Dermis blood vessel endothelial cell (primary cell): ENCODE results near the gene PLCB1. TPM values are rescaled to one million over a fixed set of nuclear protein-coding genes. Genes with fewer than 3 reads are reported as not detected.

Source experiments
- DNase-seq: peaks from one replicate; pipeline ENCODE4 v3.0.0; 2010
- total RNA-seq: library from RNA; depleted of rRNA; stranded (reverse); fragments of >200 nt; gene quantifications from 2 replicates; pipeline ENCODE4 v1.2.3, GENCODE V29; 2014

The PLCB1 gene
- total RNA-seq, 1 donor from 2014 or later: 19.6 TPM

DNA sequence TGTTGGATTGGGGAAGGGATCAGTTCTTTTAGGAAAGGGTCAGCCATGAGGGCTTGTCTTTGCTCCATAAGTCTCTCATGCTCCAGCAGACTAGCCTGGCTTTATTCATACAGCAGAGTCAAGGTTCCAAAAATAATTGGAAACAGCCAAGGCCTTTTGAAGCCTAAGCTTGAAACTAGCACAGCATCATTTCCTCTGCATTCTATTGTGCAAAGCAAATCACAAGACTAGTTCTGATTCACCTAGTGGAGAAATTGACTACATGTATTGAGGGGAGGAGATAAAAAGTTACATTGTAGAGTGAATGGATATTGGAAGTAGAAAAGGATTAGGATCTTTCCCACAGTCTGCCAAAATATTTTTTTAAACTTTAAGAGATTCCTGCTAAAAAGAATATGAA lies 777.5 kb downstream of the PLCB1 start:
- DNase-seq: no peak

DNA sequence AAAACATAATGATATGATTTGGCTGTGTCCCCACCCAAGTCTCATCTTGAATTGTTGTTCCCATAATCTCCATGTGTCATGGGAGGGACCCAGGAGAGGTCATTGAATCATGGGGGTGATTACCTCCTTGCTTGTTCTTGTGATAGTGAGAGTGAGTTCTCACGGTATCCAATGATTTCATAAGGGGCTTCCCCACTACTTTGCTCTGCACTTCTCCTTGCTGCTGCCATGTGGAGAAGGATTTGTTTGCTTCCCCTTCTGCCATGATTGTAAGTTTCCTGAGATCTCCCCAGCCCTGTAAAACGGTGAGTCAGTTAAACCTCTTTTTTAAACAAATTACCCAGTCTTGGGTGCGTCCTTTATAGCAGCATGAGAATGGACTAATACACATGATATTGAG lies 780.0 kb downstream of the PLCB1 start:
- no peak for DNase-seq

DNA sequence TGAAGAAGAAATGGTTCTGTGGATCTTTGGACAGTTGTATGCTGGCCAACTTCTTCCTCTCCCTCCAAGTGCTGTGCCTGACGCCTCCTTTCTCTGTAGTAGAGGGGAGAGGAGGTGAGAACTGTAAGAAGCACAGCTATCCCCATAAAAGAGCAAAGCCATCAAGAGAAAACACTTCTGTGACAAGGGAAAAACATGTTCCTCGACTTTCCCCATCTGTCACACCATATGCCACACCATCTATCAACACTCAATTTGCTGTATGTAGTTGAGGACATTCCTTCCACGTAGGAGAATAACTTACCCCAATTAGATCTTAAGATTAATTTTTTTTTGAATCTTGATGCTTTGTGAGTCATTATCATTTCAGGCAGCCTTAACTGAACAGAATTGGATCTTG lies 780.7 kb downstream of the PLCB1 start:
- no peak for DNase-seq

DNA sequence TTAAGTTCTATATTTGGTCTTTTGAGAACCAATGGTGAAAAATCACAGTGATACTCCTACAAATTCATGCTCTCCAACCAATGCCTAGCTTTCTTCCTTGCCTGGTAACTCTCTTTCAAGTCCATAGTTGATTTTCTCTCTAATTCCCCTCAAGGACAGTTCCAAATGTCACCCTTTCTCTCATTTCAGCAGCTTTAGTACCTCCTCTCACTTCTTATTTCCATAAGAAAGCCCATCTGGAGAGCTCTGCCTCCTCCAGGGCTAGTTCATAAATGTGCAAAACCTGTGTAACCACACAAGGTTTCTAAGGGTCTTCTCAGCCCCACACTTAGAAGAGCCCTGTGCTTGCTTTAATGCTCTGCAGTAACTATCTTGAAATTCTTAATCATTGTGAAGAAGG lies 781.4 kb downstream of the PLCB1 start:
- DNase-seq: no peak

DNA sequence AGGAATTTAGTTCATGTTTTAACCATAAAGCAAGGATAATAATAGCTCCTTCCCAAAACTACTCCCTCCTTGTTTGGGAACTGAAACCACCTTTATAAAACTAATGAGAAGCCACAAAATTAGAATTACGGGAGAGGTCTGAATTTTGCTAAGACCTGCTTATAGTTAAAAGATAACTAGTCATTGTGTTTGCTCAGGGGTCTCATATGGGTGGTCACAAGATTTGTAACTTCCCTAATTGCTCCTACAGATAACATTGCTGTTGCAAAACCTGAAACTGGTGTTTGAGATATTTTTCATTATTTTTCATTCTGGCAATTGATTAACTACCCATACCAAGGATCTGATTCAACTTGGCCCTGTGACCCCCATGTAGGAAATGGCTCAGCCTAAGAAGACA lies 782.4 kb downstream of the PLCB1 start:
- no peak for DNase-seq

DNA sequence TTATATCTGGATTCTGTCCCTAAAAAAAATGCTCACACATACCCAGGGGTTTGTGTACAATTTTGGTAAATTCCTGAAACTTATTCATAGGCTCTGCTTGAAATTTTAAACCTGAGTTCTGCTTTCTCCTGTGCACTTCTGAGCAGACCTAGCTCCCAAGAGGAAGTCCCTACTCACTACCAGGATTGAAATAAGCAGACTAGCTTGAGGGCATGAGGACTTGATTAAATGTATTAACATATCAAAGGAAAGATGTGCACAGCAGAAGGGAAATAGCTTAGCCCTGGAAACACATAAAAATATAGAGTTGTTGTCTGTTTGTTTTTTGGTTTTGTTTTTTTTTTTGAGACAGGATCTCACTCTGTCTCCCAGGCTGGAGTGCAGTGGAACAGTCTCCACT lies 785.0 kb downstream of the PLCB1 start:
- DNase-seq: no peak

DNA sequence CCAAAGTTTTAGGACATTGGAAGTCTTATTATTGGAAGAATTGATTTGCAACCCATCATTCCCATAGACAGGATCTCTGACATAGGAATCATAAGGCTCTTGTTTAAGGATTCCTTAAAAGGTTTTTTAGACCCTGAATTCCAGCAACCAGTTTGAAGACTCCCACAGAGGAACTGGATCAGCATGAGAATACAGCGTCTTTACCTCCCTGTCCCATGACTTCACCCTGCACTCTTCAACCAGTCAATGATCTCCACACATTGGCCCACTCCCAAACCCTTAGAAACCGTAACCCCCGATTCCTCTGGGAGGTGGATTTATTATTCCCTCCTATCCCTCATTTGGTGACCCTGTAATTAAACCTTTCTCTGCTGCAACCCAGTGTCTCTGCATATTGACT lies 786.1 kb downstream of the PLCB1 start:
- DNase-seq: no peak

DNA sequence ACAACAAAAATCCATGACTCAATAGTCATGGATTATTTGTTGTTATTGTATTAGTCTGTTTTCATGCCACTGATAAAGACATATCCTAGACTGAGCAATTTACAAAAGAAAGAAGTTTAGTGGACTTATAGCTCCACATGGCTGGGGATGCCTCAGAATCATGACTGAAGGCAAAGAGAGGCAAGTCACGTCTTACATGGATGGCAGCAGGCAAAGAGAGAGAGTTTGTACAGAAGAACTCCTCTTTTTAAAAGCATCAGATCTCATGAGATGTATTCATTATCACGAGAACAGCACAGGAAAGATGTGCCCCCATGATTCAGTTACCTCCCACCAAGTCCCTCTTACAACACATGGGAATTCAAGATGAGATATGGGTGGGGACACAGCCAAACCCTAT lies 792.5 kb downstream of the PLCB1 start:
- DNase-seq: no peak

DNA sequence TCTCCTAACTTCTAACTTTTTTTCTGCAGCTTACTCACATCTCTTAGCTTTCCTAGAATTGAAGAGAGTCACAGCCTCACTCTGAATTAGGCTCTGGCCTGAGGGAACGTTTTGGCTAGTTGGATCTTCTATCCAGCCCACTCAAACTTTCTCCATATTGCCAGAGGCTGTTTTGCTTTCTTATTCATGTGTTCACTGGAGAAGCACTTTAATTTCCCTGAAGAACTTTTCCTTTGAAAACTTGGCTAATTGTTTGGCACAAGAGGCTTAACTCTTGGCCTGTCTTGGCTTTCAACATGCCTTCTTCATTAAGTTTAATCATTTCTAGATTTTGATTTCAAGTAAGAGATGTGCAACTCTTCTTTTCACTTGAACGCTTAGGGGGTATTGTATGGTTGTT lies 798.7 kb downstream of the PLCB1 start:
- no peak for DNase-seq

DNA sequence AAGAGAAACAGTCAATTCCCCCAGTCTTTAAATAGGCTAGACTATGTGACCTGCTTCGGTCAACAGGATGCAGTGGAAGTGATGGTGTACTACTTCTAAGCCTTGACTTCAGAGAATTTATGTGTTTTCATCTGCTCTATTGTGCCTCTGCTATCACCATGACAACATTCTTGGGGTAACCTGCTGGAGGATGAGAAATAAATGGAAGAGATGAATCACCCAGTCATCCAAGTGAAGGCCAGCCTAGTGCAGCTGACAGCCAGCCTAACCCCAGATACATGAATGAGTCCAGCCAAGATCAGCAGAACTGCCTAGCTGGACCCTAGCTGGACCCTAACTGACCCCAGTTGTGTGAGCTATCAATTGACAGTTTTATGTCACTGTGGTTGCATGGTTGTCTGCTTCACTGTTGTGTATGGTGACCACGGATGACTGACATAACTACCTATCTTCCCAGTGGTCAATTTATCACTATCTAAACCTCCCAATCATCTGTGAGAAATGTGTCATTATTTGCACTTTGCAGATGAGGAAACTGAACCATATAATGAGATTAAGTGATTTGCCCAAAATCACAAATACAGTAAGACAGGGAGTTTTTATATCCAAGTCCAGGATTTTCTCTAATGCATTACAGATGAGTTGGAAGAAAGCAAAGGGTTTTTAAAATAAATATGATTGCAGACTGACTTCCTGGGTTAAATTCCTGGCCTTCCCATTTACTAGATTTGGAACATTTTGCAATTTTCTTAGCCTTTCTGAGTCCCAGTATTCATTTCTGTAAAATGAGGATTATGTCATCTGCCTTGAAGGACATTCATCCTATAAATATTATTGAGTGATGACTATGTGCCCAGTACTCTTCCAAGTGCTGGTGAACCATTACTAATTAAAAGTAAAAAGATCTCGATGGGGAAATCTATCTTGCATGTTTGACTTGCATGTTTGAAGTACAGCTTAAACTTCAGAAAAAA lies 800.4 kb downstream of the PLCB1 start:
- peak; percentile 28 for DNase-seq

DNA sequence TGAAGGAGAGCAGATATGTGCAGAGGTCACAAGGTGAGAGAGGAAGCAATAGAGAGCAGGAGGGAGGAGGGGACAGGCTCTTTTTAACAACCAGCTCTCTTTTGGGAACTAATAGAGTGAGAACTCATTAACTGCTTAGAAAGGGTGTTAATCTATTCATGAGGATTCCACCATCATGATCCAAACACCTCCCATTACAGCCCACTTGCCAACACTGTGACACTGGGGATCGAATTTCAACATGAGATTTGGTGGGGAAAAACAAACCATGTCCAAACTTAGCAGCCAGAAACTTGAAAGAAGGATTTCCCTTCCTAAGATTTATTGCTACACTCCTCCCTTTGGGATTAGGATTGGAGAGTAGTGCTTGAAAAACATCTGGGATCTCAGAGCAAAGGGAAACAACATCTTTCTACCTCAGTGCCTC lies 801.3 kb downstream of the PLCB1 start:
- DNase-seq: no peak

DNA sequence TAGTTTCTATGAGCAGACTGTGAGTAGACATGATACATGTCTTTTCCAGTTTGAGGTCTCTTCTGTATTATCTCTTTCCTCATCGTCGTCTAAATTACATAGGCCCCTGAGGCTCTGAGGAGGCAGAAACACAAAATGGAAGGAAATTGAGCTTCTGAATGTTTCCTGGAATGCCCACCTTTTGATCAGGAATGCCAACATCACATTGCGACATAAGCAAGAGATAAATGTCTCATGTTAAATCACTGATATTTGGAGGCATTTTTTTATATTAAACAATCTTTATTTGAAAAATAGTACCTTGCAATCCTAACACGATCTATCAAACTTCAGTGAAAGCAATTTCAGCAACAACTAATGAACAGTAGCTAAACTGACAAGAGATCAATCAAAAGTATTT lies 802.3 kb downstream of the PLCB1 start:
- DNase-seq: no peak

Other genes with a start within 250 kb of the PLCB1 start
- gene HAO1, start 191.8 kb upstream of the PLCB1 start, total RNA-seq: not detected in 2 replicates
- gene TMX4, start 112.5 kb upstream of the PLCB1 start, total RNA-seq: 16.0 and 18.0 TPM in 2 replicates